Measurements from ENCODE around the gene FTO.

The FTO gene

GRCh38 chr16:53936052-53936451 lies 232.1 kb downstream of the FTO start:
- no peak for DNase-seq (ENCODE audit: low read depth)

DNA sequence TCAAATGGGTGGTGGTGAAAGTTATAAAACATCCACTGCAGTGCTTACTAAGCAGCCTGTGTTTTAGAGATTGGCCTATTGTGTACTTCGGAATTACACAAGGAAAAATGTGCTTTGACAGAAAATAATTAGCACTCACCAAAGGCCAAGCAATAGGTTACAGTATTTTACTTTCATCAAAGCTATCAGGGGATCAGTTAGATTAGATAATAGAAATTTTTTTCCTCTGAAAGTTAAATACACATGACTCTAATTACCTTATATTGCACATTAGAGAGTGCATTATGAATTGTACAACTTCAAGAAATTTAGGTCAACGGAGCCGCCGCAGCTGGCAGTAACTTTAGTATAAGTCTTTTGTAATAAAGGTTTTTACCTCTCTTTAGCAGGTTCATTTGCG lies 232.6 kb downstream of the FTO start:
- DNase-seq (ENCODE audit: low read depth) = no peak

DNA sequence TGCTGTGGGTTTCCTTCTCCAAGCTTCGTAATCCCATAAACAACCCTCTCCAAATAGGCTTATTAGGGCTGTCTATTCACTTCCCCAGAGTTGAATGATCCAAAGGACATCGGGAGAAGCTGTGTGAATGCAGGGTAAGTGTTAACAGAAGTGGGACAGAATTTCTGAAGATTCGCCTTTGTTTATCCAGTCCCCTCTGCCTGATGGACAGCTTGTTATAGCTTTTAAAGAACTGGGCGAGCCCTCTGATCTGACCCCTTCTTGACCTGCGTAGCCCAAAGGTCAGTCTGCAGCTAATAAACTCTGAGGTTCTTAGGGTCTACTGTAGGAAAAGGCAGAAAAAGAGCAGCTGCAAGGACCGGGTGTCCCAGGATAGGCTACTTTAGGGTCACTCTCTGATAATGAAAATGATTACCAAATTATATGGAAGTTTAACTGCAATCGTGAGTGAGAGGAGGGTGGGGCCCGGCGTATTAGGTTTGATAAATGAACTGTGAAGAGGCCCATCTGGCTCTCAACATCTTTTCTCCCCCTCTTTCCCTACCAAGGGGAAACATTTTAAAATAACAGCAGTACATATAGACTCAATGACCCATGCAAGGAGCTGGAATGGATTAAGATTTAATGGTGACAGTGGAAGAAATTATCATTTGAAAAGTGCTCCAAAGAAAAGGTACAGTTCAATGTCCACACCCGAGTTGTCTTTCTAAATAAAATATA lies 233.4 kb downstream of the FTO start:
- DNase-seq (ENCODE audit: low read depth) = no peak

- no peak for DNase-seq (ENCODE audit: low read depth)
Measured at GRCh38 chr16:53944025-53944424, 240.1 kb downstream of the FTO start.

- no peak for DNase-seq (ENCODE audit: low read depth)
Measured at GRCh38 chr16:53945996-53946395, 242.0 kb downstream of the FTO start.

- no peak for DNase-seq (ENCODE audit: low read depth)
Measured at GRCh38 chr16:53946746-53947386, 242.9 kb downstream of the FTO start.

DNA sequence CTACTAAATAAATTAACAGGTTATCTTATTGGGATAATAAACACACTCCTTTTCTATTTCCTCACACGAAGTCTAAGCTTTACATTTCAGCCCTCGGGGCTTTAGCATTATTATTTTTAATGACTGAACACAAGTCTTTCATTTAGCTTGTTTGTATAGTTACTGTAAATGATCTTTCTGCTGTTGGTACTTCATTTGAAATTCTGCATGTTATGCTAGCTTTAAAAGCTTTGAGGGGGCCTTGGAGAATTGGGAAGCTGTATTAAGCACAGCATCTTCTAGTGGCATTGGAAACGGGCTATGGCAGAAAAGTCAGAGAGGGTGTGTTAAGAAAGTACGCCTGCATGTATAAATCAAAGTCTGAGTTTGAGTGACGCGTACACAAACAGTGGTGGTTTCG lies 243.7 kb downstream of the FTO start:
- DNase-seq (ENCODE audit: low read depth) = no peak

DNA sequence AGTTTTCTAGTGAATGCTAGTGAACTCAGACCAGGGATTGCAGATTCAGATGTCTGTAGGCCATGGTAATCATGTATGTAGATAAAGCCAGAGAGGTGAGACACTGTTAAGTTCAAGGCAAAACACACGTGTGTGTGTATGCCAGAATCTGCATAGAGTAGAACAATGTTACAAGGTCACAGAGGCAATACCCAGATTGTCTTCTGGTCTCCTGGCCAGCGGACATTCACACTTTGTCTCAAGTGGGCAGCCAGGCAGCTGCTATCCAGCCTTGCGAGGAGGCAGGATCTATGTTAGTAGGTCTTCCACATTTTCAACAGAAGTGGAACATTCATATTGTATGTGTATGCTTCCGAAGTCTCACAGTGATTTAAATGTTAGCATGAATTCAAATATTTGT lies 244.4 kb downstream of the FTO start:
- DNase-seq (ENCODE audit: low read depth) = no peak

GRCh38 chr16:53948734-53949430 lies 244.9 kb downstream of the FTO start:
- no peak for DNase-seq (ENCODE audit: low read depth)

GRCh38 chr16:53949715-53950410 lies 245.9 kb downstream of the FTO start:
- no peak for DNase-seq (ENCODE audit: low read depth)

GRCh38 chr16:53950677-53951076 lies 246.7 kb downstream of the FTO start:
- DNase-seq (ENCODE audit: low read depth) = no peak

GRCh38 chr16:53952215-53953208 lies 248.6 kb downstream of the FTO start:
- DNase-seq (ENCODE audit: low read depth) = no peak

DNA sequence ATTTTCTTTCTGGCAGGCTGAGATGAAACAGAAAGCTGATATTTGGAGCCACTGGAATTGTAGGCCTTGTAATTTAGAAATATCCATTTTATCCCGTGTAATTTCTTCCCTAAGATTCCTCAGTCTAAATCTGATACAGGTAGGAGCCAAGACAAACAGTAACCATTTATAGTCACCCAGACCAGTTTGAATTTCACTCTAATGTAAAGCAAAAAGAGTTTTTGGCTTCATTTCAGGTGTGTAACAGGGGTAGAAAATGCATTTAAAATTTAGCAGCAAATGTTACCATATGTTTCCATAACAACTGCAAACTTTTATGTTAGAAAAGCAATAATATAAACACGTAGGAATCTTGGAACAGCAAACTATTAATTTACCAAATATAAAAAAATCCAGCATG lies 249.4 kb downstream of the FTO start:
- DNase-seq (ENCODE audit: low read depth) = no peak

GRCh38 chr16:53955221-53955875 lies 251.4 kb downstream of the FTO start:
- DNase-seq (ENCODE audit: low read depth) = no peak

DNA sequence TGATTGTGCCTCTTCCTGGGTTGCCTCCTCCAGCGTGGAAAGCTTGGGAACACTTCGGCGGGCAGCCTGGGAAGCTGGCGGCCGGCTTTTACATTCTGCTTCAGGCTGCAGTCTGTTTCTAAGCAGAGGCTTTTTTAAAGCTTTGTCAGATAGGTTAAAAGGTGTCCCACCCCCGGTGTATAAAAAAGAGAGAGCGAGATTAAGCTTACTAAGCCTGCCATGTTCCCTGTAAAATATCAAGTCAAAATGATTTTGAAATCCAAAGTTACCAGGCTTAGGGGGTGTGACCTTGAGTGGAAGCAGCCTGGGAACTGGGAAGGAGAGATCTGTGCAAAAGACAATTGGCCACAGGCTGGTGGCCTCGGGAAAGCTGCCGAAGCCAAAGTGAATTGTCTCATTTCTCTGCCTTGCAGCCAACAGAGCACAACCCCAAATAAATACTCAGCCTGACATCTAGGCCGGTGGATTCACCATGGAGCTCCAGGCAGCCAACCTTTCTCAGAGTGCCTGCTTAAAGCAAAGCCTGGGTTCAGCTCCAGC lies 254.5 kb downstream of the FTO start:
- DNase-seq (ENCODE audit: low read depth) = no peak

GRCh38 chr16:53960050-53960812 lies 256.3 kb downstream of the FTO start:
- DNase-seq (ENCODE audit: low read depth) = no peak

- no peak for DNase-seq (ENCODE audit: low read depth)
Measured at GRCh38 chr16:53960954-53961616, 257.1 kb downstream of the FTO start.

- DNase-seq (ENCODE audit: low read depth) = no peak
Measured at GRCh38 chr16:53962041-53962440, 258.1 kb downstream of the FTO start.

GRCh38 chr16:53964145-53964790 lies 260.3 kb downstream of the FTO start:
- no peak for DNase-seq (ENCODE audit: low read depth)

Measured in stimulated activated CD8-positive, alpha-beta memory T cell treated with anti-CD3 and anti-CD28 coated beads, Interleukin-12 subunit alpha, Interleukin-12 subunit beta, amount 100 ng/mL, for 4 hours (primary cell).